Activated CD8-positive, alpha-beta memory T cell treated with anti-CD3 and anti-CD28 coated beads, Interleukin-2, amount 50 U/mL, for 4 hours (primary cell): ENCODE results near the gene CD82.

Source experiments
- DNase-seq: peaks from one replicate; pipeline ENCODE4 v3.0.0-alpha.2; 2020

The CD82 gene

GRCh38 chr11:44621784-44622183 lies 56.3 kb downstream of the CD82 start:
- DNase-seq: no peak

GRCh38 chr11:44622190-44622650 lies 56.8 kb downstream of the CD82 start:
- DNase-seq: no peak

GRCh38 chr11:44622721-44623258 lies 57.3 kb downstream of the CD82 start:
- DNase-seq: no peak

- no peak for DNase-seq
These were observed 57.9 kb downstream of the CD82 start for GRCh38 chr11:44623341-44623730.

- no peak for DNase-seq
These were observed 58.4 kb downstream of the CD82 start for GRCh38 chr11:44623731-44624491.

GRCh38 chr11:44624761-44625221 lies 59.3 kb downstream of the CD82 start:
- DNase-seq: no peak

- DNase-seq: no peak
These were observed 60.5 kb downstream of the CD82 start for GRCh38 chr11:44625759-44626523.

- no peak for DNase-seq
These were observed 61.2 kb downstream of the CD82 start for GRCh38 chr11:44626645-44627044.

- no peak for DNase-seq
These were observed 61.8 kb downstream of the CD82 start for GRCh38 chr11:44627165-44627789.

GRCh38 chr11:44627911-44628729 lies 62.7 kb downstream of the CD82 start:
- DNase-seq: no peak

- no peak for DNase-seq
These were observed 63.6 kb downstream of the CD82 start for GRCh38 chr11:44628730-44629700.

GRCh38 chr11:44629732-44630345 lies 64.4 kb downstream of the CD82 start:
- DNase-seq: no peak

GRCh38 chr11:44630511-44631210 lies 65.2 kb downstream of the CD82 start:
- DNase-seq: no peak

GRCh38 chr11:44631831-44632230 lies 66.4 kb downstream of the CD82 start:
- DNase-seq: no peak

- DNase-seq: peak; percentile 32
These were observed 67.1 kb downstream of the CD82 start for GRCh38 chr11:44632466-44633123.

- no peak for DNase-seq
These were observed 68.2 kb downstream of the CD82 start for GRCh38 chr11:44633641-44634040.

GRCh38 chr11:44634401-44635281 lies 69.2 kb downstream of the CD82 start:
- DNase-seq: peak; percentile 34

- DNase-seq: no peak
These were observed 72.0 kb downstream of the CD82 start for GRCh38 chr11:44637487-44637886.
